CD4-positive, alpha-beta T cell treated with Interleukin-17A for 4 hours (primary cell): Measurements from ENCODE around the gene LTA.
A peak's percentile ranks its signal among the peaks of the same experiment; 100 is the strongest.

Experiments used
- DNase-seq: peaks from one replicate; pipeline ENCODE4 v3.0.0-alpha.2; 2020; ENCODE audit warnings: mixed read lengths

Gene LTA

DNA sequence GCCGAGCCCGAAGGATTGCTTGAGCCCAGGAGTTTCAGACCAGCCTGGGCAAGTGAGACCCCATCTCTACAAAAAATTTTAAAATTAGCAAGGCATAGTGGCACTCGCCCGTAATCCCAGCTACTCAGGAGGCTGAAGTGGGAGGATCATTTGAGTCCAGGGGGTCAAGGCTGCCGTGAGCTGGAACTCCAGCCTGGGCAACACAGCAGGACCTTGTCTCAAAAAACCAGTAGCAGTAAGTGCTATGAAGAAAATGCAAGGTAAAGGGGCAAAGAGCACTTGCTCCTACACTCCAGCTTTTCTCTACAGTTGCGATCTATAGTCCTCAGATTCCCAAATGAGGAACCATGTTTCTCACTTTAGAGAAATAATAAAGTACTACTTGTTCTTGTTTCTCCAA is 28.4 kb upstream of the LTA start:
- no peak for DNase-seq

GRCh38 chr6:31544676-31545075 is 27.4 kb upstream of the LTA start:
- no peak for DNase-seq

DNA sequence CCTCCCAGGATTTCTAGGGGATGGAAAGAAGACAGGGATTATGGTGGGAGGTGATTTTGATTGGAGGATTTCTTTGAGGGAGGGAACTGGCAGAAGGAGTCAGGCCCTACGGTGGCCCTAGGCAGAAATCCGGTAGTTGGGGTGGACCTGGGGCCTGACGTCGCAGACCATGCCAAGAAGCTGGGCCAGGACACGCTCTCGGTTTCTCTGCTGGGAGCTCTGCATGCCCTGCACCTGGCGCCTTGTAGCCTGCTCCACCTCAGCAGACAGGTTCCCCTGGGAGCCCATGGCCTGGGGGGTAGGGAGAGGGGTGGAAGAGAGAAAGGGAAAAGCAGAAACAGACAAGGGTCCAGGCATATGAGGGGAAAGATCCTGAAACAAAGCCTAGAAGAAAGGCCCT is 26.8 kb upstream of the LTA start:
- DNase-seq, result no peak

GRCh38 chr6:31546339-31546957 is 25.6 kb upstream of the LTA start, which contains the start of gene ATP6V1G2:
Gene ATP6V1G2 (minus strand): TSS chr6:31546608. CDS start chr6:31546559, 49 bp downstream.
- peak; percentile 84 for DNase-seq

DNA sequence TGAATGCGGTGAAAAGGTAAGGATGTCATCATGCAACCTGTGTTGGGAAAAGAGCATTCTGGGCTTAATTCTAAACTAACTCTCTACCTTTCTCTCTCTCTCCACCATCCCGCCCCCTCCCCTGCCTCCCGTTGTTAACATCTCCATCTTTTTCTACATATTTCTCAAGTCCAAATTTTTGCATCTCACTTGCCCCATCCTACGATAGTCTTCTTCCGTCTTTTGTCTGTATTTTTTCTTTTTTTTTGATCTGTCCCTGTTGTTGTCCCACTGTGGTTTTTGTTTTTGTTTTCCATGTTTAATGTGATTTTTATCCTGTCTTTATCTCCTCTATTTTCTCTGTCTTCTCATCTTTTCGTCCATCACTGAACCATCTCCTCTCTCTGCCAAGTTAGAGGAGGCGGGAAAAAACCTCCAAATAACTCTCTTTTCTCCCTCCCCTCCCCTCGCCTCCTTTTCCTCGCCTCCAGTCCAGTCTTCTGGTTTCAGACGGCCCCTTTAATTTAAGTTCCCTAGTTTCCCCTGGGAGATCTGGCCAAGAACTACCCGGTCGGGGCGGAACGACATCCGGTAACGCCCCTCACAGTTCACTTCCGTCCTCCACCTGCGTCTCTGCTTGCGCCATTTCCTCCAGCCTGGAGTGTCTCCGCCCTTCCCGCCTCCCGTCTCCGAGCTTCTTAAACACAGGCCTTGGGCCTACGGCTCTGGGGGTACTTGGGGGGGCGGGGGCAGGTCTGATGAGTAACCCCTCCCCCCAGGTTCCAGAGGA is 24.9 kb upstream of the LTA start, which contains the start of gene NFKBIL1:
NFKBIL1 (plus strand) TSS at position 651 of the 769 bp plus-strand sequence; CDS start at position 738, 87 bp downstream.
- DNase-seq, result peak; percentile 91

DNA sequence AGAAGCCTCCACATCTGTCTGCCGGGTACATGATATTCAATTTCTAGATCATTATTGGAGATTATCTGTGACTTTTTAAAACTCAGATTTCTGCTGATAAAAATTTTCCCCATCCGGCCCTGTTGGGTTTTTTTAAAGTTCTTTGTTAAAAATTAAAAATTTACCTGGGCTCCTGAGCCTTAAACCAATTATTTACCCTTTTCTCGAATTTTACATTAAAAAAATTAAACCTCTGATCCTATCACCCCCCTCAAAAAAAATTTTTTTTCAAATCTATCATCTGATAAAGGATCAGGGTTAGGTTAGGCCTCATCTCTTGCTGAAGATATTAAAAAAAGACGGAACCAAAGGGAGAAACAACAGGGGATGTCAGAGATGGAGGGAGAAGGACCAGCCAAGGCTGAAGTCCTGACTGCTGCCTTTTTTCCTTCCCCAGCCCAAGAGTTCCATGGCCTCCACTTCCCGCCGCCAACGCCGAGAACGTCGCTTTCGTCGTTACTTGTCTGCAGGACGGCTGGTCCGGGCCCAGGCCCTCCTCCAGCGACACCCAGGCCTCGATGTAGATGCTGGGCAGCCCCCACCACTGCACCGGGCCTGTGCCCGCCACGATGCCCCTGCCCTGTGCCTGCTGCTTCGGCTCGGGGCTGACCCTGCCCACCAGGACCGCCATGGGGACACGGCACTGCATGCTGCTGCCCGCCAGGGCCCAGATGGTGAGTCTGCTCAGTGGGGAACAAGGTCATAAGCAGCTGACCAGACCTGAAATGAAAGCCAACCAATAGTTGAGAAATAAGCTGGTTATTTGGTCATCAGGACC is 24.2 kb upstream of the LTA start:
- no peak for DNase-seq

DNA sequence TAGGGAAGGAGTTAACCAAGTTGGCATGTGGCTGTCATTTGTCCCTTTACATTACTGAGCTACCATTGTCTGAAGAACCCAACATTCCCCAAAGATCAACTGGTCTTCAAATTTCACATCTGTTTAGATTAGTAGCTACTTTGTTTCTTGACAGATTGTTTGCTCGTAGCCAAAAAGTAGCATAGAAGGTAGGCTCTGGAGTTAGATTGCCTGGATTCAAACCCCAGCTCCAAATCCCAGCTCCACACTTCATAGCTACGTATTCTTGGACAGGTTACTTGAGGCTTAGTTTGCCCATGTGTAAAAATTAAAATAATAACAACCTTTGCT is 23.6 kb upstream of the LTA start:
- no peak for DNase-seq

DNA sequence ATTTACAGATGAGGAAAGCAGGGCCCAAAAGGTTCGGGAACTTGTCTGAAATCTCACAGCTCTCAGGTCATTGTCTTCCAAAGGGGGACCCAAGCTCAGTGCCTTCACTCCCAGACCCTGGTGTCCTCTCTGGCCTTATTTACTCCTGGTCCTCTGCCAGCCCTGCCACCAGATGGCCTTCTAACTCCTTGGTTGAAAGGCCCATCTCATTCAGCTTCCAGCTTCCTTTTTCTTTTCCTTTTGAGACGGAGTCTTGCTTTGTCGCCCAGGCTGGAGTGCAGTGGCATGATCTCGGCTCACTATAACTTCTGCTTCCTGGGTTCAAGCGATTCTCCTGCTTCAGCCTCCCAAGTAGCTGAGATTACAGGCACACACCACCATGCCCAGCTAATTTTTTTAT is 20.7 kb upstream of the LTA start:
- peak; percentile 80 for DNase-seq

GRCh38 chr6:31556307-31556706 is 15.8 kb upstream of the LTA start:
- no peak for DNase-seq

DNA sequence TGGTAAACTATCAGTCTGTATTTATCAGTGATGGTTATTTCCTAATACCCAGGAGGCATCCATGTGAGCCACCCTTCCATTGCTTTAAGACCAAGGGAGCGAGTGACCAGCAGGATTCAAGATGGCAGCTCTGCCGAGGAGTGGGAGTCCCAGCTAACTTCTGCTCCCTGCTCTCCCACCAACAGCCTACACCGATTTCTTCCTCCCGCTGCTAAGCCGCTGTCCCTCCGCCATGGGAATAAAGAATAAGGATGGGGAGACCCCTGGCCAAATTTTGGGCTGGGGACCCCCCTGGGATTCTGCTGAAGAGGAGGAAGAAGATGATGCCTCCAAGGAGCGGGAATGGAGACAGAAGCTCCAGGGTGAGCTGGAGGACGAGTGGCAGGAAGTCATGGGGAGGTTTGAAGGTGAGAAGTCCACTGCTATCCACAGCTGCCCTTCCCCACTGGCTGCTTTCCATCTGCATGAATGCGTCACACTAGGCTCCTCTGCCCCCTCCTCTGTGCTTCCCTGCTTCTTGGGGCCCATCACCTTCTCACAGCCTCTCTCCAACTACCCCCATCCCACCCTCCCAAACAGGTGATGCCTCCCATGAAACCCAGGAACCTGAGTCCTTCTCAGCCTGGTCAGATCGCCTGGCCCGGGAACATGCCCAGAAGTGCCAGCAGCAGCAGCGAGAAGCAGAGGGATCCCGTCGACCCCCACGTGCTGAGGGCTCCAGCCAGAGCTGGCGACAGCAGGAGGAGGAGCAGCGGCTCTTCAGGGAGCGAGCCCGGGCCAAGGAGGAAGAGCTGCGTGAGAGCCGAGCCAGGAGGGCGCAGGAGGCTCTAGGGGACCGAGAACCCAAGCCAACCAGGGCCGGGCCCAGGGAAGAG is 14.4 kb upstream of the LTA start:
- DNase-seq, result no peak

DNA sequence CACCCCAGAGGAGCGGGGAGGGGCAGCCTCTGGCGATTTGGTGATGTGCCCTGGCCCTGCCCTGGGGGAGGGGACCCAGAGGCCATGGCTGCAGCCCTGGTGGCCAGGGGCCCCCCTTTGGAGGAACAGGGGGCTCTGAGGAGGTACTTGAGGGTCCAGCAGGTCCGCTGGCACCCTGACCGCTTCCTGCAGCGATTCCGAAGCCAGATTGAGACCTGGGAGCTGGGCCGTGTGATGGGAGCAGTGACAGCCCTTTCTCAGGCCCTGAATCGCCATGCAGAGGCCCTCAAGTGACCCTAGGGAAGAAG is 13.8 kb upstream of the LTA start:
- DNase-seq, result no peak

DNA sequence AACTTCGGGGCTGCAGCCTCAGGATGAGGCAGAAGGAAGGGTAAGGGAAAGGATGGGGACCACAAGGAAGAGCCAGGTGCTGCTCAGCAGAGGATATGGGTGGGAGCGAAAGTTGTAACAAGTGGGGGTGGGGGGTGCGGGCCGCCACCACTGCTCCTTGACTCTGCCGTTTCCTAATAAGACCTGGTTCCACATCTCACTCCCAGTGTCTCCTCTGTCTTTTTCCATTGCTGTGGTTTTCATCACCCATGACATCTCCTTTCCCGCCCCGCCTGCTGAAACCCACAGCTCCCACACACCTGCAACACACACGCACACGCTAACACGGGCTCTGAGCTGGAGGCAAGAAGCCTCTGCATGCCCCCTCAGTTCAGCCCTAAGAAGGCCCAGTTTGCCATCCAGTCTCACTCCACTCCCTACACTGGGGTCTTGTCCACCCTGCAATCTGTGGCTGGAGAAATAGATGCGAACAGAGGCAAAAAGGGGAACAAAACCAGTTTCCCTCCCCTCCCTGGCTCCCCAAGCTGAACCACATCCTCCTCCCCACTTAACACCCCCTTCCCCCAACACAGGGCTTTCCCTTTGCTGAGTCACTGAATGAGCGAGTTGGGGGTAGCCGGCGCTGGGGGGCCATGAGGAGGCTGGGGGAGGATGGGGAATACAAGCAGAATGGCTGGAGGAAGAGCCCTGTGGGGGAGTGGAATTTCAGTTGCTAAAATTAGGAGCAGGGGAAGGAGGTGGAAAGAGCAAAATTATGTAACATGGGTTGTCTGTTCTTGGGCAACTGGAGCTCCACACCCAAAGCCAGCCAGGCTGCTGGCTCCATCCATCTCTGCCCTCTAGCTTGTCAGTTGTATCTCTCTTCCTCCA is 13.2 kb upstream of the LTA start:
- DNase-seq, result peak; percentile 73

GRCh38 chr6:31559606-31559957 is 12.5 kb upstream of the LTA start:
- no peak for DNase-seq

DNA sequence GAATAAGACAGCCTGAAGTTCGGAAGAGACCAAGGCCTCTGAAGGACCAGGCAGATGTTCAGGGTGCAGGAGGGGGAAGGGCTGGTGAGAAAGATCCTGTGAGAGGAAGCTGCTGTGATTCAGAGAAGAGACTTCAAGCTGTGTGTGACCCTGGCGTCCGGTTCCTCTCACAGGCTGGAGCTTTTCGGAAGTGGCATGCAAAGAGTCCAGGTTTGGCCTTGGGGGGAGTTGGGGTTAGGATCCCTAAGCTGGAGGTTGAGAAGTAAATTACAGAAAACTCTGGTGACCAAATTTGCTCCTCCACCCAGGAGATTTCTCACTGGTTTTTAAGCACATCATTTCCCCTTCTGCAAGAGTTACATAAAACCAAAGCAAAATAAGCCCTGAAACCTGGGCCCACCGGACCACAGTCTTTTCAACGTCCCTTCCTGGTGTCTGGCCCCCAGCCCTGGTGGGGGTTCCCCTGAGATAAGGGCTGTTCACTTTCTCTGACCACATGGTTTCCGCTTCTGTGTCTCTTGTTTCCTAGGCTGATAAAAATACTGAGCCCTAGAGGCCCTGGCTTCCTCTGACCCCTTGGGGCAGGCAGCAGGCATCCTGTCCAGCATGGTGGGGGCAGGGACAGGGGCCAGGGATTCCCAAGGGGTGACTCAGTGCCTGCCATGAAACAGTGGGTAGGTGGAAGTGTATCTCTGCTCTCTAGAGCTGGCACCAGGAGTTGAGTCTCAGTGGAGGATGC is 12.0 kb upstream of the LTA start:
- DNase-seq, result peak; percentile 70

- no peak for DNase-seq
Measured at GRCh38 chr6:31560697-31561058, 11.4 kb upstream of the LTA start.

GRCh38 chr6:31567531-31568370 is 4.3 kb upstream of the LTA start:
- peak; percentile 59 for DNase-seq

GRCh38 chr6:31568537-31568961 is 3.5 kb upstream of the LTA start:
- peak; percentile 67 for DNase-seq

DNA sequence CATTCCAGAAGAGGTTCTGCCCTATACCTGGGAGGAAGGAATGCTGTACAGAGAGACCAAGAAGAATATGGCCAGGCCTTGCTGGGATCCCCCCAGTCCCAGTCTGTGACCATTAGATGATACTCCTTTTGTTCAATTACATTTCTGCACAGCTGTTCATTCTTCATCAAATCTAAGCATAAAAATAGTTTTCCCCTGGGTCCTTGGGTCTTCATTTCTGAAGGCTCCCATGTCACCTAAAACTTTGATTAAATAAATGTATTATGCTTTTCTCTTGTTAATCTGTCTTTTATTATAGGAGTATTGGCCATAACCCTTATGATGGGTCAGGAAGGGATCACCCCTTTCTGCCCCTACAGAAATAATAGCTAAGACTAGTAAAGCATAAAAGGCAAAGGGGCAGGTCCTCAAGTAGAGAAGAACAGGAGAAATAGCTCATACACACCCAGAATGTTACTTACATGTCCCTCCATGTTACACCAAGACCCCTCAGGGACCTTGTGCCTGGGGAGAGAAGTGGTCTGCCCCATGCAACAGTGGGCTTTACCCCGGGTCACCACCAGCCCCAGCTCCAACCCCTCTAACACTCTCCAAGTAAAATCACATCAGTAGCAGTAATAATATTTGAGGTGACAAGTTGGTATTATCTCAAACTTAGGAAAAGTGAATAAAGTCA is 2.1 kb upstream of the LTA start:
- DNase-seq, result no peak

- DNase-seq, result no peak
Measured at GRCh38 chr6:31573239-31574105, 1.4 kb downstream of the LTA start.
